ENCODE data around the gene PPP1R17.

PPP1R17 gene

DNA sequence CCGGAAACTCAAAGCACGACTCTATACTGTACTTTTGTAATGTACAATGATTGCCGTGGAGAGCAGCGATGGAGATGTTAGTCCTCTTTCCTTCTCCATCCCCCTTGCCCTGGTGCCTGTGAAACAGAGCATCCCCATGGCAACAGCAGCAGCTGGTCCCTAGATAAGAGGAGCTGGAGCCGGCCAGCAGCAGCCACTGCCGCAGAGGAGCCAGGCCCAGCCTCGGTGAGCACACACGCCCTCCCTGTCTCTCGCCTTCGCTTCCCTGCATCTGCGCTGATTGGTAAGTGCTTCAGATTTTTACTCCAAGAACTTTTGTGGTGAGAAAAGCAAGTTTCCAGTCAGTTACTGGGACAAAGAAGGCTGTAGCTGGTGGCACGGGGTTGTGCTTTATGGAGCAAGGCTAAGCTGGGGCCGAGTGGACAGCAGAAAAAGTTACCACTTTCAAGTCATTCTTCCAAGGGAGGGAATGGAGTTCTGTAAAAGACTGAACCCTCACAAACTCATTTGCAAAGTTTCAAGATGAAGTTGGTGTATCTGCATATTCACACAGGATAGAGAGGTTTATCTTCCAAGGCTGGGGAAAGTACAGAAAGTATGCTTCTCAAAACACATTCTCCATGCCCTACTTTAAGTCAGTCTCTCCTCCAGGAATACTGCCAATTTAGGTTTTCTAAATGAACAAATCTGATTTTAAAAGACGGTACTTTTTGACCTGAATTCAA is at the start of gene PPP1R17:
Gene PPP1R17 (plus strand): TSS at position 192 of the 725 bp plus-strand sequence. CDS start 5,227 bp downstream, outside the sequence.
- in situ Hi-C loops (cut with MboI; ENCODE audit: low sequenced_read_pairs) = no loop called here

DNA sequence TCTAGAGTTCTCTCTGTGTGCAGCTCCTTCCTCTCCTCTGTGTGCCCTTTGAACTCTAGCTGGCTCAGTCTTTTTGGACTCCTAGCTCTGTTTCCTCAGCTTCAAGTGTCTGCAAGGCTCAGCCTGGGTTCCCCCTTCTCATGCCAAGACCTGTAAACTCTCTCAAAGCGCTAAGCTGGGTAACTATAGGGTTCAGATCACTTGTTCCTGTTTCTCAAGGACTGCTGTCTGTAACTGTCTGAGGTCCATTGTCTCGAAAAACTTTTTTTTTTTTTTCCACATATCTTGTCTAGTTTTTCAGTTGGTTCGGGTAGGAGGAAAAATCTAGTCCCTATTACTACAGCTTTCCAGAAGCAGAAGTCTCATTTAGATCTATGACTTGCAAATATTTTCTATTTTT is 46.6 kb upstream of the PPP1R17 start:
- in situ Hi-C loops (cut with MboI; ENCODE audit: low sequenced_read_pairs) = no loop called here

DNA sequence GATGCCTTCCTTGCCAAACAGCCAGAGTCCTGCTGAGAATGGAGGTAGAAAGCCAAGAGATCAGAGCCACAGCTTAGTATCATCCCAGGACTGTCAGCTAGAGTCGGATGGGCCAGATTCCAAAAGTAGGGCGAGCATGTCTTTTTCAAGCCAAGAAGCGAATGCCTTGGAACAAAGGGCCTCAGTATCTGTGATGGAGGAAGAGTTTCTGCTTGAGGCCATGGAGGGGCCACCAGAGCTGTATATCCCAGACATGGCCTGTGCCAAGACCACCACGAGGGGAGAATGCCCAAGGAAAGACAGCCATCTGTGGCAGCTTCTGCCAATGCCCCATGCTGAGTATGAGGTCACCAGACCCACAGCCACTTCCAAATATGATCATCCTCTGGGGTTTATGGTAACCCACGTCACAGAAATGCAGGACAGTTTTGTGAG is 44.3 kb upstream of the PPP1R17 start:
- in situ Hi-C loops (cut with MboI; ENCODE audit: low sequenced_read_pairs) = no loop called here

DNA sequence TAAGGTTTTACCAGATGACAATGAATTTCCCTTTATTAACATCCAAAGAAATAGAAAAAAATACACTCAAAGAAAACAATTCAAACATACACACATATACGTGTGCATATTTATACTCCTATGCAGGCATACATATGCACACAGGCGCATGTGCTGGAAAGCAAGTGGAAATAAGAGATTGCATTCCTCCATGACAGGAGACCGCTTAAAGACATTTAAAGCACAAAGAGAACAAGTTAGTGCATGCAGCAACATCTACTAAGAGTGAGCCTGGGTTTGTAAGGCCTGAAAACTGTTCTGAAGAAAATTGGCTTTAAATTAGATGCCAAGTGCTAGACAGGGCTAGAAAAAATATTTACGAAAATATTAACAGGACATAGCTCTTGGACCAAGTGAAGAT is 40.1 kb upstream of the PPP1R17 start:
- in situ Hi-C loops (cut with MboI; ENCODE audit: low sequenced_read_pairs) = no loop called here

DNA sequence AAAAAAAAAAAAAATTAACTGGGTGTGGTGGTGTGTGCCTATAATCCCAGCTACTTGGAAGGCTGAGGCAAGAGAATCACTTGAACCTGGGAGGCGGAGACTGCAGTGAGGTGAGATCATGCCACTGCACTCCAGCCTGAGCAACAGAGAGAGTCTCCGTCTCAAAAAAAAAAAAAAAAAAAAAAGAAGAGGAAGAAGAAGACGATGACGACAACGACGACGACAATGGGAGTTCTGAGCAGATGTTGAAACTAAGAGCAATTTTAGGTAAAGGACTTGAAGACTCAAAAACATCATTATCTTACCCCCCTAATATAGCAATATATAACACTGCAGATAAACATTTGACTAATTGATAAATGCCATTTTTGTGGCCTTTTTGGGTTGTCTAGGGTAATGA is 39.5 kb upstream of the PPP1R17 start:
- in situ Hi-C loops (cut with MboI; ENCODE audit: low sequenced_read_pairs) = no loop called here

DNA sequence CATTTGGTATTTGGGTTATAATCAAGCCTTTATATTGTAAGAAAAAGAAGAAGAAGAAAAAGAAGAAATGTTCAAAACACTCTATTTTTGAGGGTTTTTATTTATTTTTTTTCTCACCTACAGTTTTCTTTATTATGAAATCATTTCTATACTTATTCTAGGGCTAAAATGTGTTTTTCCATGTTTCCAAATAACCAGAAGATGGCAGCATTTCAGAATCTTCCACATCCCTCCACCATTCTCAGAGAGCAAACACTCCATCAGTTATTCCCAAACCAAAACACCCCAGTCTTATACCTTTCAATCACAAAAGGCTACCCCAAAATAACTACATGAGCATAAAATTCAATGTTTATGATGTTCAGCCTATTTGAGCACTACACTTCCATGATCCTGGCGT is 38.7 kb upstream of the PPP1R17 start:
- in situ Hi-C loops (cut with MboI; ENCODE audit: low sequenced_read_pairs) = no loop called here

DNA sequence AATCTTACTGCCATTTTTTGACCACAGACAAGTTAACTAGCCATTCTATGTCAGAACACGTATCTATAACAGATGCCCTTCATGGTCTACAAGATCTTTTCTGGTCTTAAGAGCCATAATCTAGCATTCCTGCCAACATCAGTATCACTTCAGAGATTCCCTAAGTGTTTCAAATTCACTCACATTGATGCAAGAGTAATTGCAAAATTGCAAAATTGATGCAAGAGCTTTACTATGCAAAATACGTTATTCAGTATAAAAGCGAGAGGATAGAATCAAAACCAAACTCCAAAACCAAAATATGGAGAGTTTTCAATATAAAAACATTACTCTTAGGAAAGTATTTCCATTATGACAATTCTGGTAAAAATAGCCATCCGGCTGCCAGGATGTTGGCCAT is 38.1 kb upstream of the PPP1R17 start:
- in situ Hi-C loops (cut with MboI; ENCODE audit: low sequenced_read_pairs) = no loop called here

DNA sequence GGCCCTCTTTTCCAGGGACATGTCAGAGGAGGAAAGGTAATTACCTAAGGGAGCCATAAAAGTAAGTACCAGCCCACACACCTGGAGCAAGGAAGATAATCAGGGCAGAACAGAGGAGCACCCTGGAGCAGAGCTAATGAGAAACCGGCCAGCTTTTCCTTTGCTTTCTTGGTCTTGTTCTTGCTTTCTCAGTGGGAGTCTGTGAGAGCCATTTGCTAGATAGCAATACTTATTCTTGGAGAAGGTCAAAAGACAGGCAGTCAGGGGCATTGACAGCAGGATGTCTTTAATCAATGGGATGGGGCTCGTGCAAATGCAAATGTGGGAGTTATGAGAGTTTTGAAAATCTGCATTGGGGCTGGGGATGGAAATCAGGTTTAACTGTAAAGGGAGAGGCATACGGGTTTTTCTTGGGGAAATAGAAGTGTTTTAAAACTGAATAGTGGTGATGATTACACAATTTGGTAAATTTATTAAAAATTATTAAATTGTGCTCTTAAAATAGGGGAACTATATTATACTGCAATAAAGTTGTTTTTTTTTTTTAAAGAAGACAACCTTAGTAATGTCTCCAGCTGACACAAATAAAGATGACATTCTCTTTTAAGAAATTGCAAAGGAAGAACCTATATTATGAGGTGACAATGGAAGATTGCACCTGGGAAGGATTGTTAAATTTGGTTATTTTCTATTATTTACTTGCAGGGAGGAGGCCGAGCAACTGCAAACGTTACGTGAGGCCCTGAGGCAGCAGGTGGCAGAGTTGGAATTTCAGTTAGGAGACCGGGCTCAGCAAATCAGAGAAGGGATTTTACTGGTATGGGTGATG is 35.6 kb upstream of the PPP1R17 start:
- in situ Hi-C loops (cut with MboI; ENCODE audit: low sequenced_read_pairs) = no loop called here

DNA sequence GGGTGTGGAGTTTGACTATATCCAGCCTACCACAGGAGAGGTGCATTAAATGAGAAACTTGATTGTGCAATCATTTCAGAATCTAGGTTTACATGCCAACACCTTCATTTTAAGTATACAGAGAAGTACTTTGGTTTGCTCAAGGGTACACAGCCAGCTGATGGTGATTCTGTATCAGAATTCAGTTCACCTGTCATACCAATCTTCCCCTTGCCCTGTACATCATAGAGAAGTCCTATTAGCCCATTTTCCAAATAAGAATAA is 35.0 kb upstream of the PPP1R17 start:
- in situ Hi-C loops (cut with MboI; ENCODE audit: low sequenced_read_pairs) = no loop called here

DNA sequence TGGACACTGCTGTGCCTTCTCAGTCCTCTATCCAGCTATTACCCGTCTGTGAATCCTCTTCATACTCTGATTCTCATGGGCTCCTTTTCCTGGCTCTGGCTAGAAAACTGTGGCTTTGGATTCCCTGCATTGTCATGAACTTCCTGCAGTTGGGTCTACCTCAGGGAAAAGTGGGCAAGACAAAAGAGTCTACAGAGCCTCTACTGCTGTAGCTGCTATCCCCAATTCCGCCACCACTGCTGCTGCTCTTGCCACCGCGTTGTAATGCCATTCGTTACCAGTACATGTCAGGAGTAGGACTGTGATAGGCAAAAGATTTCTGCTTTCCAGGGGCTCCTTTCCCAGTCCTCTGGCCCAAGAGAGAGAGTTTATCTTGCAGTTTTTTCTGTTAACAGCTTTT is 23.9 kb upstream of the PPP1R17 start:
- in situ Hi-C loops (cut with MboI; ENCODE audit: low sequenced_read_pairs) = no loop called here

DNA sequence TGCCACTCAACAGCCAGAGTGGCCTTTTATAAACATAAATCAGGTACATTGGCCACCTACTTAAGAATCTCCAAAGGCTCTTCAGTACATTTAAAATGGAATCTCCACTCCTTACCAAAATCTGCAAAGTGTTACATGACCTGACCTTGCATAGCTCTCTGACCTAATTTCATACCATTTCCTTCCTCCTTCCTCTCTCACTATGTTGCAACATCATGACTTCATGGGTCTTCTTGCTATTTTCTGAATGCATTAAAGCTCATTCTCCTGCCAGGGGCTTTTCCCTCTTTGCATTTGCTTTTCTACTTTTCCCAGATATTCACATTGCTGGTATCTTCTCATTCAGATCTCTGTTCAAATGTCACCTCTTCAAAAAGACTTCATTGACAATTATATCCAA is 22.1 kb upstream of the PPP1R17 start:
- in situ Hi-C loops (cut with MboI; ENCODE audit: low sequenced_read_pairs) = no loop called here

DNA sequence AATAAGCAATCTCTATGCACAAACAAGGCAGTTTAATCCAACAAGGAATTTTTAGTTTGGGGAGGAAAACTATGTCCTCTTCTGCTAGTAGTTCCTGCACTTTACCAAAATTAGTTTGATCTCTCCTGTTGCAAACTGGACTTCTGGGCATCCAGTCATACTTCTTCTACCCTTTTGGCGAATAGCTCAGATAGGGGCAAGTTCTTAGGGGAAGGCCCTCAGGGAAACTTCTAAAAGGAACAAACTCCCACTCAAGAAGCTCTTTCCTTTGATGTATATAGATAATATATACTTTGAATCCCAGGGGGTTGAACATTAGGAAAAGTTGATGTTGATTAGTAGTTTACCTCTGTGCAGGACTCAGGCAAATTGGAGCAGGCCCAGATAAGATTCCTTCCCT is 21.5 kb upstream of the PPP1R17 start:
- in situ Hi-C loops (cut with MboI; ENCODE audit: low sequenced_read_pairs) = no loop called here

DNA sequence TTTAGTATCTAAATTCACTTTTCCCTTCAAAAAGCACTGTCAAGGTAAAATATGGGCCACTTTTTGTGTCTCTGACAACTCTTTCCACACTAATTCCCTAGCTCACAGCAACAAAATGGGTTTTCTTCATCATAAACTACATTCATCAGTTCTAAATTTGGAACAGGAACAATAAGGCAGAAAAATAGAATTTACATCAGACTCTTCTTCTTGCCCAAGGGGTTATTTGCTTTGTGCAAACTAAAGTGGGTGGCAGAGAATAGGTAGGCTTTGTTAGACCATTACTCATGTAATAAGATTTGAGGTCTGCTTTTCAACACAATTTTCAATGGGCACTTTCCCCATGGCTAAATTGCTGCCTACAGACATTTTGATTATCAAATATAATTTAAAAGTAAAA is 17.6 kb upstream of the PPP1R17 start:
- in situ Hi-C loops (cut with MboI; ENCODE audit: low sequenced_read_pairs) = no loop called here

DNA sequence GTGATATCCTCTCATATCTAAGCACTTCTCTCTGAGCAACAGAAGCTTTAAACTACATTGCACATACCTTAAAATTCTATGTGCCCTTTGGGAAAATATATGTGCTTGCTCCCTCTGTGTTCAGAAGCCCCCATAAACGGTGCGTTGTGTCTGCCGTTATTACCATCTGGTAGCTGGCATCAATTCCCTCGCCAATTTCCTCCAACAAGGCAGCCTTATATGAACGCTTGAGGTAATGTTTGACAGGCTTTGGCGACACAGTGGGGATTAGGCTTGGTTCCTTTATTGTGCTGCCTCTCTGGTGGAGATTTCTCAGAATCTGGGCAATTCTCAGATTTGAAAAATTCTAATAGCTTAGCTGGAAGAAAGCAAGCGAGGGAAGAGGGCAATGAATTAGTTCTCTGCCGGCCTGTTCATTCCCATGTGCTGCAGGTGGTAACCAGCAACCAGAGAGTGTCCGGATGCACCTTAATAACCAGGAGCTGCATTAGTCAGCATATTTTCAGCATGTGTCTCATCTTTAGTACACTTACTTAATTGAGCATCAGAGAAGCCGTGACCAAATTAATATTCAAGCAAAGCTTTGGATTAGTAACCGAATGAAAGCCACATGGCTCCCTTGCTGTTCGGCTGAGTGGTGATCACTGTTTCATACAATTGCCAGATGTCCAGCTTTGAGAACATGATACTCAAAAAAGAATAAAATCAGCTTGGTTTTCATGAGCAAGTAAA is 7.3 kb upstream of the PPP1R17 start:
- in situ Hi-C loops (cut with MboI; ENCODE audit: low sequenced_read_pairs) = no loop called here

DNA sequence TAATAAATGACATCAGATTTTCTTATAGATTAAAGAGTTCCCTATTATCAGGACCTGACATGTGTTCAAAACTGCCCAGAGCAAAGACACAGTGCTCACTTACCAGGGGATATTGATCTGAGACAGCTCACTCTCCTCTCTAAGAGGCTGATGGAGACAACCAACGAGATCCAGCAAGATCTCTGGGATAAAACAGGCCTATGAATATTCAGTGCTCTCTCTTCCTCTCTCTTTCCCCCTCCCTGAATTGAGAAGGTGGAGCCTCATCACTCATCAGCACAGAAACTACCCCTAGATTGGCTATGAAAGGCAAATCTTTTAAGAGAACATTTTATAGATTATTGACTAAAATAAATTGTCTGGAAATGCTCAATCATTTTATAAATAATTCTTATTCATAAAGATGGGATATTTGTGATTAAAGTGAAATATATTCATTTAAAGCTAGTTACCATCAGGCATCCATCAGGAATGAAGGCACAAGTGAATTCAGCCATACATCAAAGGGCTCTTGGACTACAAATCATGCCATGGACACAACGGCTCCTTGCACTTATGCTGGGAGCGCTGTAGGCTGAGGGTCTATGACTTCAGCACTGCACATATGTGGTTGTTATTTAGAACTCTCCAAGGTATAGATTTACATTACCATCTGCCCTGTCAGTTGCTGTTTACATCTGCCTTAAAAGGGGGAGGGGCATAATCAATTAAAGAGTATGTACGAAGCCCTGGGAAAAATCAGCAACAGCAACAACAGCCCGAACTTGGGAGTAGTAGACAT is 3.4 kb upstream of the PPP1R17 start:
- in situ Hi-C loops (cut with MboI; ENCODE audit: low sequenced_read_pairs) = no loop called here

DNA sequence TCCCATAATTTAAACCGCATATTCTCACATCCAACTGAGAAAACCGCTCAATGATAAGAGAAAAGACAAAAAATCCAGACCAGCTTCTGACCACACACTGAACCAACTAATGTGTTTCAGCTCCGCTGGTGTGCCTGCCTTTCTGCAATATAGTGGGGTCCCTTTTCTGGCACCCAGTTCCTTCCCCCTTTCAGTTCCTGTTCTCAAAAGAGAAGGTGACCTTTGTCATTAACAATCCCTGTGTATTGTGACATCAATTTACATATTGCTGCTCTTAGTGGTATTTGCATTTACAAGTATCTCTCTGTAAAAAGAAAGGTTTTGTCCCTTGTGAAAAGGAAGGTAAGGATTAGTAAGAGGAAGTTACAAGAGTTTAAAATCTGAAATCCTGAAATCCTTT is 1.4 kb downstream of the PPP1R17 start:
- in situ Hi-C loops (cut with MboI; ENCODE audit: low sequenced_read_pairs) = no loop called here

DNA sequence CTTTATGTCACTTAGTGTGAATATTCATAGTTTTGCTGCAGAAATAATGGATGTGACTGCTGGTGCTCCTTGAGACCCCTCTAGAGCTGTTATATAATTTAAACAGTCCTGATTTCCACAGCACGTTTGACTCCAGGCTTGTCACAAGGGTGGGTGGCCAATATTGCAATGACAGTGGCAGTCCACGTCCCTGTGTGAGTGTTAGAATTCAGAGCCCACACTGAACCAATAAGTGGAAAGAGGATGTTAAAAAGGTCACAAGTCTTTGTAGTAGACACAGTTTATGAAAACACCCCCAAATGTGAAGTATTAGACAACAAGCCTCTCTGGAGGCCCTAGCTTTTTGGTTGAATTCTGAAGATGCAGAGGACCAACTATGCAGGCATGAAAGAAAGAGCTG is 2.0 kb downstream of the PPP1R17 start:
- in situ Hi-C loops (cut with MboI; ENCODE audit: low sequenced_read_pairs) = no loop called here

DNA sequence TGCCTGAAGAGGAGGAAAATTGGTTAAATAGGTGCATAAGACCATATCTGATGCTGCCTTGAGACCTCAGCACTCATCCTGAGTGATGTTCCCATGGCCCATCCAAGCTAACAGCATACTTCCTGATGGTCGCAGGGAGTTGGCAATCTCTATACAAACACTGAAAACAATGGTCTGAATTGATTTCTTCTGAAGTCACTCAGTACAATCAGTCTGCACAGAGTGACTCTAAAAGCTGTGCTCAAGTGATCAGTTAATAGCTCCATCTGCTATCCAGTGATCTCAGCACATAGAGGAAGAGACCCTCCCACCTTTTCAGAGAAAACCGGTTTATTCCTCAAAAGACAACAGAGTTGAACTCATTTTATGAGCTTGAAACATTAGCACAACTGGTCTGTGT is 3.9 kb downstream of the PPP1R17 start:
- in situ Hi-C loops (cut with MboI; ENCODE audit: low sequenced_read_pairs) = no loop called here

DNA sequence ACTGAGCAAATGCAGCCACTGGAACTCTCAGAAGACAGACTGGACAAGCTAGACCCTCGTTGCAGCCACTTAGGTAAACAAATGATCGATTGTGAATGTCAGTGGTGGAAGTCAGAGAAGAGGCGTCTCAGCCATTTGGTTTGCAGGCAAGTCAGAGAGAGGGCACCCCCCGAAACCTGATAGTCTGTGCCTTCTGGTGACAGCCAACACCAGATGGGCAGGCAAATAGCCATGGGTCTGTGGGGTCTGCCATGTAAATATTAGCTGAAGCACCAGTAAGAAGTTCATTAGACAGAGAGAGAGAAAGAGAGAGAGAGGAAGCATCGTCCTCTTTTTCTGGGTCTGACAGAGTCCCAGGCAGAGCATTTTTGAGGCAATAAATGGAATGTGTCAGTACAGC is 5.4 kb downstream of the PPP1R17 start:
- in situ Hi-C loops (cut with MboI; ENCODE audit: low sequenced_read_pairs) = no loop called here

DNA sequence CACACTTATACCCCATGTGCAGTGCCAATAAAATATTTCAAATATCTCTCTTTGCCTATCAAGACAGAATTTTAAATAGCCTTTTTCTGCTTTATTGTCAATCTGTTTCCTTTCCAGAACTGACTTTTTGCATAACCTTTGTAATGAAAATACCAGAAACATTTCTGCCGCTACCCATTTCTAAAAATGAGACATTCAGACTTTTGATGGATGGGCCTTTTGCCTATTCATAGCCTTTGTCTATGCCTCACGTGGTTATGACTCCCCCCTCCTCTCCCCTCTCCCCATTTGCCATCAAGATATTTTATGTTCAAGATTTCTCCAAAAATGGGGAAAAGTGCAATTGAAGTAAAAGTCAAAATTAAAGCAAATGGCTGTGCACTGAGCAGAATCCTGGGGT is 5.9 kb downstream of the PPP1R17 start:
- in situ Hi-C loops (cut with MboI; ENCODE audit: low sequenced_read_pairs) = no loop called here

Data from hTERT RPE-1 (cell line).